GM18498 (cell line): Measurements from ENCODE around the gene GPR101.

Source experiments
- ATAC-seq: cut with Tn5 transposase; IDR thresholded peaks from one replicate; pipeline ENCODE4 v1.9.1; 2021; ENCODE audit warnings: mild to moderate bottlenecking, moderate library complexity; ENCODE audit not compliant: unreplicated experiment

Gene GPR101

DNA sequence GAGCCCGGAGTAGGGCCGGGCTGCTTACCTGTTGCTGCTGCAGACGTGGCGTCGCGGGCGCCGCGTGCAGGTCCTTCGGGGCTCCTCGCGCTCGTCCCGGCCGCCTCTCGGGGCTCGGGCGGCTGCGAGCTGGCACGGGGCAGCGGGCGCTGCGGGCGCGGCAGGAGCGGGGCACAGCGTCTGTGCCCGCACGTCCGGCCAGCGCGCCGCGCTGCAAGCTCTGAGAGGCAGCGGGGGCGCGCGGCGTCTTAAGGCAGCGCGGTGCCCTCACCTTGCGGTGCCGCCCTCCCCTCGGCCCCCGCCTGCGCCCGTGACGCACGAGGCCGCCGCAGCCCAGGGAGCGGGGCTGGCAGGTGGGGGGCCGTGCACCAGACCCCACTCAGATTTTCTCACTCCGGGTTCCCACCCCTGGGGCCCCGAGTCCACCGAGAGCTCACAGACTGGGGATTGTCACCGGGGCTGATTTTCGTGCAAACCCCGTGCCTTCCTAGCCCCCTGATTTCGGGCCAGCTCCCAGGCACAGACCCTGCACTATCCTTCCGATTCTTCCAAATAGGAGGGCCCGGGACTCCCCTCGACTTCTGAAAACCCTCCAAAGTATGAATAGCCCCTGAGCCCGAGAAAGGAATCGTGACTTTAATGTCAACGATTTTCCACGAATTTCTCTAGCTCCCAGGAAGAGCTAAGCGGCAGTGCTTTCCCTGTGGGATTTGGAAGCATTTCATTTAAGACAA, at the start of gene GPR101:
Gene GPR101 (minus strand): TSS at position 222 of the 734 bp plus-strand sequence. CDS start 2,321 bp downstream, outside the sequence.
- ATAC-seq: no peak

GRCh38 chrX:137081239-137081638, 47.4 kb upstream of the GPR101 start:
- no peak for ATAC-seq

DNA sequence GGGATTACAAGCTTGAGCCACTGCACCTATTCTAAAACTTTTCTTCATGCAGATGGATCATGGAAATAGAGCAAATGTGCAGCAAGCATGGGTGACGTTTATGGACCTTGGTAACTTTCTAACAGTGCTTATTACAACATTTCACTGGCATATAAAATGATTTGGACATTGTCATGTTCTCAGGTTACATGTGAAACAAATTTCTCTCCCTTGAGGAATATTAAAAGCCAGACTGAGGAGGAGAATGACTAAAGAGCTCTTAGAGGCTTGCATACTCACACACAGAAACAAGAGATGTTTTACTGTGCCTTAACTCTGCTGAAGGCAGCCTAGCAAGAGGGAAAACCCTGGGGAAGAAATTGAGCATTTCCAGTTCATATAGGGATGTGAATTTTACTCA, 38.6 kb upstream of the GPR101 start:
- ATAC-seq: no peak

- no peak for ATAC-seq
These were observed 37.8 kb upstream of the GPR101 start for GRCh38 chrX:137071596-137071995.

- ATAC-seq: no peak
These were observed 33.4 kb upstream of the GPR101 start for GRCh38 chrX:137067147-137067546.

- no peak for ATAC-seq
These were observed 29.3 kb upstream of the GPR101 start for GRCh38 chrX:137062915-137063617.

- no peak for ATAC-seq
These were observed 24.7 kb upstream of the GPR101 start for GRCh38 chrX:137058339-137059127.

DNA sequence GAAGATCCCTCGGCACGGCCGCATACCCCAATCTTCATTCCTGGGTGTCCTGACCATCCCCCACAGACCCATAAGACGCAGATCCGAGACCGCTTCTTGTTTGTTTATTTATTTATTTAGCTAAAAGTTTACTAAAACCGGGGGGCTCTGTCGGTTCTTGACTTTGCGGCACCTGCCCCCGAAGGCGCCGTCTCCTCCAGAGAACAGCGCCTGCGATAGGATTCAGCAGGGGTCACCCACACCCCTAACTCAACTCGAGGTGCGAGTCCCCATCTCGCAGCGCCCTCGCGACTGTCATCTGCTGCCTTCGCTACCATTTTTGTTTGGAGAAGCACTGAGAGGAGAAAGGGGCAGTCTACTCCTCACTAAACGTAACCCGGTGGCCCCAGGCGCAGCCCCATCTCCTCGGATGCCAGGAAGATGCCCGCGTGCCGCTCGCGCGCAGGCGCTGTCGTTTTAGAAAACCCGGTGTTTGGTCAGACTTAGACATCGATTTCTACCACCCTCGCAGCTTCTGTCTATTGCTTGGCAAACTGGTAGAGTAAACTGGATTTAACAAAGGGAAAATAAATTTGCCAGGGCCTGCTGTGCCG, 18.9 kb upstream of the GPR101 start:
- ATAC-seq: peak; percentile 37

DNA sequence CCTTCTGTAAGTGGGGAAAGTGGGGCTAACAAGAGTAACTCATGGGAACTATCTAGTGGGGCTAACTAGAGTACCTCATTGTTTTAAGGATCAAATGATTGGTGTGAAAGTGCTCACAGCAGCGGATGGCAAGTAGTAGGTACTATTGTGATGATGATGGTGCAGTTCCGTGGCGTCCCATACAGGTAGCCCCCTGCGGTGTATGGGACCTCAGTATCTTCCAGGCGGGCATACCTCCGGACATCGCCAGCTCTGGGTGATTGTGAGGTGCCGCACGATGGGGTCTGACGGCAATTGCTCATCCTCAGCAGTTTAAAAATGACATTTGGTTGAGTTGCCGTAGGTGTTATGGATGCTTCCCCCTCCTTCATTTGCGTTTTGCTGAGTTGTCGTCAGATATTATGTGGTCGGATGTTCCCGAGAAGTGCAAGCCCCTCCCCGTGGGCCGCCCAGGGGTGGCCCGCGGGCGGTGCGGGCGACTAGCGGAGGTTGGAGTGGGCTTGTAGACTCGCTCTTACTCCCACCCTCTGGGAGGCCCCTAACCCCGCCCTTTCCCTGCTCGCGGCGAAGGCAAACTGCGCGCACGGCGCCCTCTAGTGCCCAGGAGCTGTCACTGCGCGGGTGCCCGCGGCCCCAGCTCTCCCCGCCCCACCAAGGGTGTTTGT, 18.3 kb upstream of the GPR101 start:
- peak; percentile 100 for ATAC-seq

- no peak for ATAC-seq
These were observed 11.1 kb upstream of the GPR101 start for GRCh38 chrX:137044893-137045292.

GRCh38 chrX:137043736-137044135, 9.9 kb upstream of the GPR101 start:
- no peak for ATAC-seq

DNA sequence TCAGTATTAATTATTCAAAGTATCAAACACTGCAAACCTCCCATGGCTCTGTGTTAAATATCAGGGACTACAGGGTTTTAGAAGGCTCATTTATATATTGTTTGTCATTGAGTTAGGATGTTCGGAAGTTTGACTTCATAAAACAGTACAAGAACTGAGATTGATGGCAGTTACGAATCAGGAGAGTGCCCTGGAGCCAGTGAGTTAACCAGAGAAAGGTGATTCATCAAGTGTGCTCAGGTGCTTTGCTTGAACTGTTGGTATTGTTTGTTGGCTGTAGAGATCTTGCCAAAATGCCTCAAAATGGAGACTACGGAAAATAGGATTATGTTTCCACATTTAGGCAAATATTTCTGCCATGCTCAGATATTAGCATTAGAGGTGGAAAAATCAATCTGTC, 7.5 kb upstream of the GPR101 start:
- no peak for ATAC-seq

GRCh38 chrX:137040113-137040794, 6.5 kb upstream of the GPR101 start:
- no peak for ATAC-seq

DNA sequence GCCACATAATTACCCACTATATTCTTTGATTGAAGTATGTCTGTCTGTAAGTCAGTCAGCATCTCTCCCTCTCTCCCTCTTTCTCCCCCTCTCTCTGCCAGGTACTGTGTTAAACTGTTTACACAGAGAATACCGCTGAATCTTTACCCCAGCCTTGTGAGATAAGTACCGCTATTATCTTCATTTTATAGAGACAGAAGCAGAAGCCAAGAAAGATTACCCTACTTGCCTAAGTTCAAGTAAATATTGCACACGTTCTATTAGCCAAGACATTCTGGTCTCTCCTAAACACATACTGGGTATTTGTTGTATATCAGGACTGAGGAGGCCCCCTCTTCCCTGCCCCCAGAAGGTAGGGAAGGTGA, 695 bp upstream of the GPR101 start:
- ATAC-seq: no peak

GRCh38 chrX:137032841-137033773, 688 bp downstream of the GPR101 start:
- no peak for ATAC-seq

- no peak for ATAC-seq
These were observed 1.5 kb downstream of the GPR101 start for GRCh38 chrX:137032341-137032694.

- ATAC-seq: peak; percentile 91
These were observed 2.1 kb downstream of the GPR101 start for GRCh38 chrX:137031517-137032340.

DNA sequence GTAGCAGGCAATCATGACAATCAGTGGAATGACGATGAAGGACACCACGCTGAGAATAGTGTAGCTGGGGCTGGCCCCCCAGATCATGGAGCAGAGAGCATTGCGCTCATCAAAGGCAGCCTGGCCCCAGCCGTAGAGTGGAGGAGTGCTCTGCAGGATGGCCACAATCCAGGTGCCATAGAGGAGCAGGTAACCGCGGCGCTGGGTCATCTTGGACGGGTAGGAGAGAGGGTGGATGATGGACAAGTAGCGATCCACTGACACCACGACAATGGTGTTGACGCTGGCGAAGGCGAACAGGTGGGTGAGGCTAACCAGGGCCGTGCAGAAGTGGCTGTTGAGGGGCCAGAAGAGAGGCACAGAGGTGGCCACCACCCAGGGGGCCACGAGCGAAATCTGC, 2.8 kb downstream of the GPR101 start:
- ATAC-seq: no peak
